CD14-positive monocyte (primary cell): ENCODE measurements around the gene PCP4L1. TPM values are rescaled to one million over a fixed set of nuclear protein-coding genes. Genes with fewer than 3 reads are reported as not detected.

ENCODE experiments used
- DNase-seq, 3 donors: peaks; one replicate each; pipeline ENCODE4 v3.0.0-alpha.2; 2011 to 2022
- H2AFZ ChIP-seq: 2 replicates; pipeline ENCODE4 v1.6.0; 2012; ENCODE audit warnings: mild to moderate bottlenecking, low read depth, low read length, inconsistent platforms; ENCODE audit not compliant: insufficient read depth, poor library complexity, severe bottlenecking
- H3K27ac ChIP-seq, 2 donors: 1 replicate in 1 of 2; 2 replicates in 1 of 2; pipeline ENCODE4 v1.5.1; 2012 to 2013; ENCODE audit warnings: low read length in 2 of 2, control low read depth in 1 of 2, inconsistent platforms in 1 of 2, low read depth in 1 of 2, mild to moderate bottlenecking in 1 of 2
- H3K27me3 ChIP-seq, 2 donors: one replicate each; pipeline versions ENCODE4 v1.6.0 to v1.6.1; 2011 to 2013; ENCODE audit warnings: low read length in 2 of 2; ENCODE audit not compliant: control insufficient read depth in 2 of 2, insufficient read depth in 2 of 2
- H3K36me3 ChIP-seq, 2 donors: replicated peaks in 1 of 2; 1 replicate in 1 of 2; 2 replicates in 1 of 2; pipeline versions ENCODE4 v1.5.1 to v1.6.1; 2012 to 2013; ENCODE audit warnings: low read length in 2 of 2, control low read depth in 1 of 2, inconsistent platforms in 1 of 2, mild to moderate bottlenecking in 1 of 2; ENCODE audit not compliant: insufficient read depth in 2 of 2, control insufficient read depth in 1 of 2
- H3K4me1 ChIP-seq, 2 donors: 1 replicate in 1 of 2; 2 replicates in 1 of 2; pipeline versions ENCODE4 v1.5.1 to v1.6.1; 2012 to 2013; ENCODE audit warnings: low read length in 2 of 2, control low read depth in 1 of 2, inconsistent platforms in 1 of 2, mild to moderate bottlenecking in 1 of 2, moderate library complexity in 1 of 2; ENCODE audit not compliant: insufficient read depth in 2 of 2, control insufficient read depth in 1 of 2
- H3K4me2 ChIP-seq: replicated peaks from 2 replicates; pipeline ENCODE3; 2012; ENCODE audit warnings: low read length, moderate library complexity, mild to moderate bottlenecking; ENCODE audit not compliant: poor library complexity, severe bottlenecking; ENCODE audit errors: extremely low read depth
- H3K4me3 ChIP-seq, 3 experiments: fragments of 200-600 bp in 1 of 3; sonication (generic) in 1 of 3; replicated peaks in 1 of 3; 1 replicate in 2 of 3; 2 replicates in 1 of 3; pipeline ENCODE4 v1.5.1; 2011 to 2013; ENCODE audit warnings: low read length in 3 of 3, mild to moderate bottlenecking in 3 of 3, control low read depth in 2 of 3, low read depth in 2 of 3, inconsistent platforms in 1 of 3, moderate library complexity in 1 of 3
- H3K79me2 ChIP-seq: 2 replicates; pipeline ENCODE4 v1.6.0; 2012; ENCODE audit warnings: mild to moderate bottlenecking, control low read depth, inconsistent platforms, low read length, moderate library complexity; ENCODE audit not compliant: insufficient read depth
- H3K9ac ChIP-seq: 2 replicates; pipeline ENCODE4 v1.6.0; 2017; ENCODE audit warnings: low read length, mild to moderate bottlenecking; ENCODE audit not compliant: insufficient read depth, poor library complexity, severe bottlenecking
- H3K9me3 ChIP-seq, 2 donors: replicated peaks in 1 of 2; 1 replicate in 1 of 2; 2 replicates in 1 of 2; pipeline versions ENCODE4 v1.5.1 to v1.6.1; 2012 to 2013; ENCODE audit warnings: low read length in 2 of 2, control low read depth in 1 of 2; ENCODE audit not compliant: control insufficient read depth in 1 of 2, insufficient read depth in 1 of 2
- H4K20me1 ChIP-seq: 2 replicates; pipeline ENCODE4 v1.6.0; 2012; ENCODE audit warnings: mild to moderate bottlenecking, low read length, control low read depth, moderate library complexity; ENCODE audit not compliant: insufficient read depth
- H3K27ac Mint-ChIP-seq, 7 donors: one replicate each; pipeline ENCODE4 v1.8.0; 2020; ENCODE audit warnings: mild to moderate bottlenecking in 7 of 7, mixed read lengths in 7 of 7, moderate library complexity in 6 of 7, inconsistent platforms in 2 of 7
- H3K27me3 Mint-ChIP-seq, 3 donors: one replicate each; pipeline ENCODE4 v1.8.0; 2021 to 2022; ENCODE audit warnings: low read depth in 3 of 3, mild to moderate bottlenecking in 3 of 3, mixed read lengths in 3 of 3, moderate library complexity in 3 of 3, inconsistent platforms in 1 of 3
- H3K36me3 Mint-ChIP-seq, 2 donors: one replicate each; pipeline ENCODE4 v1.8.0; 2020; ENCODE audit warnings: mixed read lengths in 2 of 2, inconsistent platforms in 1 of 2, mild to moderate bottlenecking in 1 of 2
- H3K4me1 Mint-ChIP-seq: one replicate; pipeline ENCODE4 v1.8.0; 2020; ENCODE audit warnings: mild to moderate bottlenecking, mixed read lengths
- H3K4me3 Mint-ChIP-seq, 2 donors: one replicate each; pipeline ENCODE4 v1.8.0; 2020; ENCODE audit warnings: mild to moderate bottlenecking in 2 of 2, mixed read lengths in 2 of 2, moderate library complexity in 1 of 2
- H3K9me3 Mint-ChIP-seq, 7 donors: one replicate each; pipeline ENCODE4 v1.8.0; 2020 to 2022; ENCODE audit warnings: mixed read lengths in 7 of 7, mild to moderate bottlenecking in 6 of 7, moderate library complexity in 6 of 7, inconsistent platforms in 2 of 7
- CTCF ChIP-seq: fragments of 200-600 bp; IDR thresholded peaks from one replicate; pipeline ENCODE4 v1.8.0; 2022; ENCODE audit warnings: antibody characterized with exemption, mild to moderate bottlenecking
- WGBS: methylation state at CpG from one replicate; pipeline ENCODE4 v1.1.5; 2013; ENCODE audit warnings: missing lambda C conversion rate; ENCODE audit not compliant: insufficient coverage; 5-methylcytosine and 5-hydroxymethylcytosine counted together
- intact Hi-C, 2 donors: fragments of 100-400 bp; cut with micrococcal nuclease; formaldehyde crosslinking; loops; one replicate each; pipeline versions ENCODE4 v1.15.0 to v1.15.1; 2023
- polyA plus RNA-seq, 3 donors: library from polyadenylated mRNA; depleted of rRNA in 1 of 3; unstranded in 2 of 3; stranded (reverse) in 1 of 3; fragments of 300-500 nt in 2 of 3; fragments of >200 nt in 1 of 3; fragmentation: Illumina TruSeq in 2 of 3; gene quantifications; 1 replicate in 2 of 3; 2 replicates in 1 of 3; pipeline ENCODE4 v1.2.3, GENCODE V29; 2012 to 2021

PCP4L1 gene
- polyA plus RNA-seq, 3 donors = not detected

- Histone ChIP-seq H3K27me3 (no peaks in the 10 kb centered on the region), H3K4me3 (peak overlapping the region in 1 of 3 experiments; percentile 47), H3K4me2 (peak overlapping the region; percentile 56), H3K9ac (no peak overlapping the region), H2AFZ (no peak overlapping the region), H3K27ac (peak overlapping the region; percentile 57 to 77), H3K4me1 (peaks cover 32 to 45% of the 10 kb centered on the region in 2 donors), H3K36me3 (peaks cover 20 to 54% of the 10 kb centered on the region in 2 donors), H3K9me3 (no peaks in the 10 kb centered on the region), H3K79me2 (peaks cover 9% of the 10 kb centered on the region), H4K20me1 (peaks cover 38% of the 10 kb centered on the region)
- H3K27ac Mint-ChIP-seq = peak overlapping the region; percentile 88 to 99 (median 96)
- TF ChIP-seq CTCF = no peak
- no peak for DNase-seq
- WGBS = no CpG with 5 or more reads among the region's 7 CpGs
- peaks cover 64% of the 10 kb centered on the region for H3K4me1 Mint-ChIP-seq
- intact Hi-C loops = loop anchor here in 1 of 2 donors (1.0 to 5.0 kb wide), 3 partner anchors 16 to 157 kb away; partner anchors contain the start of gene SDHC
- H3K27me3 Mint-ChIP-seq = peaks cover 0 to 5% (median 1%) of the 10 kb centered on the region in 3 donors
- H3K9me3 Mint-ChIP-seq = peaks cover 0 to 2% (median 0%) of the 10 kb centered on the region in 7 donors
- peaks cover 48 to 55% of the 10 kb centered on the region in 2 donors for H3K36me3 Mint-ChIP-seq
- H3K4me3 Mint-ChIP-seq = peak overlapping the region; percentile 49 to 76
These were observed 33.4 kb upstream of the PCP4L1 start for GRCh38 chr1:161225178-161225533.

- 1% methylated on average over 11 of the region's 16 CpGs for WGBS
- H3K4me1 ChIP-seq = peaks cover 32 to 45% of the 10 kb centered on the region in 2 donors
These were observed 32.8 kb upstream of the PCP4L1 start, which contains the start of gene TOMM40L for GRCh38 chr1:161225534-161226319. TSS of gene TOMM40L (plus strand) at chr1:161226060. CDS start at chr1:161226490, 430 bp downstream.

More at GRCh38 chr1:161225534-161226319, 32.8 kb upstream of the PCP4L1 start, which contains the start of gene TOMM40L:
- Histone ChIP-seq H2AFZ (peak within 1 kb of the TSS; percentile 37), H3K9ac (no peak within 1 kb of the TSS), H3K79me2 (peaks cover 9% of the 10 kb centered on the region), H3K4me3 (peak within 1 kb of the TSS; percentile 50 to 79 (median 63)), H3K9me3 (no peaks in the 10 kb centered on the region), H3K36me3 (peaks cover 24 to 54% of the 10 kb centered on the region in 2 donors), H4K20me1 (peaks cover 32% of the 10 kb centered on the region), H3K4me2 (peak within 1 kb of the TSS; percentile 83), H3K27ac (peak within 1 kb of the TSS; percentile 57 to 77), H3K27me3 (no peaks in the 10 kb centered on the region)
- Mint-ChIP-seq H3K9me3 (peaks cover 0 to 2% (median 0%) of the 10 kb centered on the region in 7 donors), H3K36me3 (peaks cover 49 to 55% of the 10 kb centered on the region in 2 donors), H3K4me3 (peak within 1 kb of the TSS; percentile 95 to 98), H3K4me1 (peaks cover 62% of the 10 kb centered on the region), H3K27me3 (peaks cover 0 to 5% (median 1%) of the 10 kb centered on the region in 3 donors), H3K27ac (peak within 1 kb of the TSS; percentile 88 to 99 (median 97))
- TF ChIP-seq CTCF = peak; percentile 59
- peak; percentile 98 to 99 (median 99) for DNase-seq
- intact Hi-C loops = loop anchor here in 1 of 2 donors (1.0 to 5.0 kb wide), 3 partner anchors 16 to 157 kb away; partner anchors contain the start of gene SDHC
